Measurements from ENCODE around the gene CARF.

CARF gene

DNA sequence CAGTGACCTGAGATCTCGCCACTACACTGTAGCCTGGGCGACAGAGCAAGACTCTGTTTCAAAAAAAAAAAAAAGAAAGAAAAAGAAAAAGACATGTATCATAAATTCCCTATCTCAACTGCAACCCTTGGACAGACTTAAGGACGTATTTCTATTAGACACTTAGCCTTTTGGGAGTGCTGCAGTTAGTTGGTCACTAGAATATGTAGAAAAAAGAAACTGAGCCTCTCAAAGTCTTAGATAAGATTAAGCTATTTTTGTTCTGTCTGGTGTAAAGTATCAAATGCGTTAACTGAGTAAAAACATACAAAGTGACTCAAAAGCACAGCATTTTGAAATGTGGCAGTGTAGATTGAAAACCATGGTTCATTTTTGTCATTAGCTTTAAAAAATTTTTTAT is 109.9 kb downstream of the CARF start:
- DNase-seq, result no peak

DNA sequence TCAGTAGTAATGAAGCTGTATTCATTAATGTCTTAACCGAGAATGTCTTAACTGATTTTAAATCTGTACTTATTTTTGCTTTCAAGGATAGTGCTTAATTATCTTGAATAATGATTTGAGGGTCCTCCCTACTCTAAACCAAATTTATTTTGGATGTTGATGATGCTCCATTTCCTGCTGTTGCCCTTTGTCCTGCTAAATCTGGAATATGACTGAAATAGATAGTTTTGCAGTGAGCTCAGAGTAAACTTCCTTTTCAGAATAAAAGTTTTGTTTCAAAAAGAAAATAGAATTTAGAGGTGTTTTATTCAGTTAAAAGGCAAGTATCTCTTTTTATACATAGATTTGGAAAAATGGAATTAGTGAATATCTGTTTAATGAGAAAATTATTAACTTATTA is 110.7 kb downstream of the CARF start:
- DNase-seq, result no peak

- DNase-seq, result no peak
Observed at GRCh38 chr2:203025592-203025991, 113.5 kb downstream of the CARF start.

DNA sequence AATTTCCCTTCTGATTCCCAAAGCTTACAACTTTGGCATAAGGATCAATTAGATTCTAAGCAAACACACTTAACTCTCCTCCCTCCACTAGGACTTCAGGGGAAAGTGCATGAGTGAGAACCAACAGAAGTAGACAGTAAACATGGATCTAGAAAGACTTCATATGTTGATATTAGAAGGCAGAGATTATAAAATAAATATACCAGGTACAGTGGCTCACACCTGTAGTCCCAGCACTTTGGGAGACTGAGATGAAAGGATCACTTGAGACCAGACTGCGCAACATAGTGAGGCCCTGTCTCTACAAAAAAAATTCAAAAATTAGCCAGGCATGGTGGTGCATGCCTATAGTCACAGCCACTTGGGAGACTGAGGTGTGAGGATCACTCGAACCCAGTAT is 118.5 kb downstream of the CARF start:
- no peak for DNase-seq

DNA sequence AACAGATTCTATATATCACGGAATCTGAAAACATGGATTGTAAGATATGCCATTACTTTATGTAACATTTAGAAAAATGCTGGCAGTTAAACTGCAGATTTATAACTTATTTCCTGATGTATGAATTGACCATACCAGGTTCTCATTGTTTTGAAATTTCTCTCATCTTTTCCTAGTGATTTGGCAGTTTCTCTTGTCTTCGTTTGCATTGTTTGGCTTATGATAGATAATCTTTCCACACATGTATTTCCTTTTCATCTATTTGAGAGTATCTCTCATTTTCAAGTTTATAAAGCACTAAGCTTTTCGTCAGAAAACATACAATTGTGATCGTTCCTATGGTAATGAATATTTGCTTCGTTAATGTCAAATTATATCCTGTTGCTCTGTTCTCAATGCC is 118.9 kb downstream of the CARF start:
- DNase-seq, result no peak

GRCh38 chr2:203033395-203033794 is 121.3 kb downstream of the CARF start:
- no peak for DNase-seq

GRCh38 chr2:203035879-203036470 is 123.9 kb downstream of the CARF start:
- no peak for DNase-seq
